Activated CD8-positive, alpha-beta memory T cell treated with anti-CD3 and anti-CD28 coated beads, Interleukin-2, amount 50 U/mL, for 1 hour (primary cell): Measurements from ENCODE around the gene RPS5.
"Not testable (repeated sequence)": the region's sequence is repeated elsewhere in the genome, so short reads cannot be mapped to it uniquely, and the experiment has no call there.

Source experiments
- DNase-seq: peaks from one replicate; pipeline ENCODE4 v3.0.0-alpha.2; 2020; ENCODE audit errors: extremely low read depth

Gene RPS5

GRCh38 chr19:58406818-58407657 lies 20.0 kb downstream of the RPS5 start:
- DNase-seq = no peak

GRCh38 chr19:58407658-58408151 lies 20.6 kb downstream of the RPS5 start:
- DNase-seq = no peak

GRCh38 chr19:58408152-58409009 lies 21.3 kb downstream of the RPS5 start, which contains the start of gene ZNF584:
Gene ZNF584, plus strand, starts transcription at chr19:58408649. Its CDS starts 499 bp downstream, at chr19:58409148.
- peak; percentile 82 for DNase-seq

GRCh38 chr19:58409010-58409790 lies 22.1 kb downstream of the RPS5 start:
- DNase-seq = no peak

GRCh38 chr19:58416604-58417003 lies 29.5 kb downstream of the RPS5 start:
- no peak for DNase-seq

GRCh38 chr19:58417071-58417470 lies 30.0 kb downstream of the RPS5 start:
- DNase-seq = no peak

GRCh38 chr19:58428617-58429016 lies 41.5 kb downstream of the RPS5 start:
- no peak for DNase-seq

- DNase-seq = no peak
Observed at GRCh38 chr19:58429745-58430144, 42.7 kb downstream of the RPS5 start.

GRCh38 chr19:58434217-58434616 lies 47.1 kb downstream of the RPS5 start:
- no peak for DNase-seq

- peak; percentile 92 for DNase-seq
Observed at GRCh38 chr19:58439576-58440554, 52.8 kb downstream of the RPS5 start, which contains the start of gene ZNF132. Gene ZNF132, minus strand, starts transcription at chr19:58440153. Its CDS starts 332 bp downstream, at chr19:58439821.

GRCh38 chr19:58440556-58440955 lies 53.5 kb downstream of the RPS5 start:
- DNase-seq = no peak

- not testable (repeated sequence) for DNase-seq
Observed at GRCh38 chr19:58442986-58443385, 55.9 kb downstream of the RPS5 start.
